HG02981 (cell line): Measurements from ENCODE around the gene PARD3B.

Source experiments
- ATAC-seq: cut with Tn5 transposase; IDR thresholded peaks from one replicate; pipeline ENCODE4 v1.9.1; 2021; ENCODE audit warnings: mild to moderate bottlenecking, moderate library complexity; ENCODE audit not compliant: unreplicated experiment

PARD3B gene

DNA sequence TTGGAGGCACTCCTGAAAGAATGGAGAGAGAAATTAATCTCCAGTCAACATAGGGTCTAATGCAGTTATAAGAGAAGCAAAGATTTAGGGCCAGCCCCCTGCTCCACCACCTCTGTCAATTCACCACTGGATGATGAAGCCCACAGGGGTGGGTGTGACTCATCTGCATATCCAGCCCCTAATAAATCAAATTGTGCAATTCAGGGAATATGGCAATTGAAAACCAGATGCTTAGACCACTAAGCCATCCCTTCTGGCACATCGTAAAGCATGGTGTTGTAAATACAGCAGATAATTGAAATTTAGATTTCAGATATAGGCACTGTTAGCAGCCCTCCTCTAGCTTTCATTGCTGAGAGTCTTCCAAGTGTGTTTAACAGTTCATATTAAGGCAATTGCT lies 541.4 kb downstream of the PARD3B start:
- ATAC-seq: no peak

GRCh38 chr2:205087862-205088261 lies 542.6 kb downstream of the PARD3B start:
- ATAC-seq: no peak

DNA sequence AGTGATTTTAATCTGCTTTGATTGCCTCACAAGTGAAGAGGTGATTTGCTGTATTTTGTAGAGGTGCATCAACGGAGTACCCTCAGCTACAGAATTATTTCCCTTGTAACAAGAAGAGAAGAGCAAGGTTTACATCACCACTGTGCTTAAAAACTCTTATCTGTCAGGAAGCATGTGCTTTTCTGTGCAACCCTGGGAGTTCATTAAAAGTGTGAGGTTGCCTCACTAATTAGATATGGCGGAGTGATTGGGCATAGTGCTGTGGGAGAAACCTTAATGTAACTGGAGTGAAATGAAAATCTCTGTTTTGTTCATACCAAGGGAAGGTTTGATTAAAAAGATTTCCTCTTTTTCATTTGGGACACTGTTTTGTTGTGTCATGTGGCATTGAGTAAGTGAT lies 544.7 kb downstream of the PARD3B start:
- no peak for ATAC-seq

DNA sequence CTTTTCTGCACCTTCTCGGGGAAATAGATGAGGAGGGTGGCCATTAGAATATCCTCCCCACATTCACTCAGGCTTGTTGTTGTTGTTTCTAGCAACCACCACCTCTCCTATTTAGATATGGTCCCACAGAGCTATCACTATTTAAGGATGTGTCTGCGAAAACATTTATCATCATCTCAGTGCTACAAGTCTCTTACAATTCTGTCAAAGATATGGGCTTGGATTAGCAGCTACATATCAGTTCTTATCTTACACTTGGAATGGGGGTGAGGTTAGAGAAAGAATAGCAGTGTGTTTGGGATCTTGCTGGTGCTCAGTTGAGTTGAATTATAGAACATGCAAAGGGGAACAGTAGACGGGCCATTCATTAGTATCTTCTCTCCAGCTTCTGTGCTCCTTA lies 546.1 kb downstream of the PARD3B start:
- ATAC-seq: no peak

- ATAC-seq: no peak
These were observed 548.8 kb downstream of the PARD3B start for GRCh38 chr2:205094031-205094430.

DNA sequence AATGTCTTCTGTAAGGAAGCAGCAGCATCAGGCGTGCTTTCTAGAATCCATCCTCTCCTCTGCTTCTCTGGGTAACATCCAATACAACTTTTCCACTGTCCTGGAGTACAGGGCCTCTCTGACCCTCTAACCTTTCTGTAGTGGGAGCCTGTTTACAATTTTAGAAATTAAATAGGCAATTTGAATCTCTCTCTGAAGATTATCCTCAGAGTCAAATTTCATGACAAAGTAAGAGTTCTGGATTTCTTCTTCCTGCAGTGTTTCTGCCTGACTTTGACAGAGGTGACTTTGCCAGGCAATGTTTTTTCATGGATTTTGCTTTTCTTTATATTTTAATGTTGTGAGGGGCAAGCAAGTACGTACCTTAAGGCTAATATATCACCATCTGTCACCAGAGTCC lies 558.4 kb downstream of the PARD3B start:
- no peak for ATAC-seq

GRCh38 chr2:205107810-205108209 lies 562.5 kb downstream of the PARD3B start:
- no peak for ATAC-seq

DNA sequence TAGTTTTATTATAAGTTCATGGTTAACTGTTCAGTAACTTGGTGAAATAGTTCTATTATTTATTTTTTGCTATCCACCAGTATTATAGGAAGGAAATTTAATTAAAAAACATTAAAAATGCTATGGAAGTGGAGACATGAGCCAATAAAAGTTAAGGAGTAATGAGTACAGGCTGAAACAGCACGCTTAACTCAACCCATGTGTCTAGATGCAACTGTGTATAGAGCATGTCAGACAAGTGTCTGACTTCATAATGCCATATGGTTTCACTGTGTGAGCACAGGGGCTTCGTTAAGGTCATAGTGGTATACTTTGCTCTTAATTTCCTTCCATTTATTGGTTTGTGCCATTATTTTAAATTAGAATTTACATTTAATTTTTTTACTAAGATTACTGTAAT lies 570.2 kb downstream of the PARD3B start:
- no peak for ATAC-seq

DNA sequence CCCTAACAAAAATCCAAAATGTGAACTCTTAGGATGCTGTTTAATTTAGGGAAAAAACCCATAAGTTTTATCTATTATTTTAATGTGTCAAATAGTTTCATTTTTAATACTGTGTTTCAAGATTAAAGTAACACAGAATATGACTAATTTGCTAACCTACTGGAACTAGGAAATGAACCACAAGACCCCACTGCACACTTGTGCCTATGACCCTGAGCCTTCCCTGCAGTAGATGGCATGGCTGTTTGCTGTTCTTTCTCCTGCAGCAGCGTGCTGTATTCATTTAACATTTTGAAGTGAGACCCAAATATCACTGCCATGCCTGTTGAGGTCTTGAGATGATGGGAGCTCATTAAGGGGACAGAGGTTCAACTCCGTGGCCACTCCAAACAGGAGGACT lies 571.9 kb downstream of the PARD3B start:
- no peak for ATAC-seq

- no peak for ATAC-seq
These were observed 573.9 kb downstream of the PARD3B start for GRCh38 chr2:205119136-205119535.

GRCh38 chr2:205128726-205129125 lies 583.5 kb downstream of the PARD3B start:
- no peak for ATAC-seq

- ATAC-seq: no peak
These were observed 584.3 kb downstream of the PARD3B start for GRCh38 chr2:205129531-205129930.

DNA sequence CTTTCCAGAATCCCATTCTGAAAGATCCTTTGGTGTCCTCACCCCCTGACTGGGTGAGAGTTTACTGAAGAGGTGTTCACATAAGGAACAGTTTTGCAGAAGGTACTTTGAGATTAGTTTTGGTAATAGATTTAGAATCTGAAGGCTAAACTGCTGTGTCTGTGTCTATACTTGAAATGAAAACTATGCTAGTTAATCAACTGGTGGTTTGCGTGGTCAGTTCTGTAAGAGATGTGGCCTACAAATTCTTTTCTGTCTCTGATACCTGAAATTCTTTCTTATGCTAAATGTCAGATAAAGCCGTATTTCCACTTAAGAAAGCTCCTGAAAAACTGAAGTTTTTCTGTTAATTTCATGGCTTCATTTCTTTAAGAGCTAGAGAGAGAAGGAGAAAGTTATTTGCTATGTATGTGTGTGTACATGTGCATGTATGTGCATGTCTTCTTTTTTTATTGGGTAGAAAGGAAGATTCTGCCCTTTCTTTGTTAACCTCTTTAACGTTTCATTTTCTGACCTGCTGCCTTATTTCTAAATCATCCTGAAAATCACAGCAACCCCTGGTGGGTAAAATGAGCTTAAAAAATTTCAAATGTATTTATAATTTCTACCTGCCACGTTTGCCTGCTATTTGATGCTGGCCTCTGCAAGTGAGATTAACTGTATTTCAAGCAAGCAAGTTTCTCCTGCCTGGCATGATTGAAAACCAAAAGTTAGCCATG lies 585.0 kb downstream of the PARD3B start:
- no peak for ATAC-seq

DNA sequence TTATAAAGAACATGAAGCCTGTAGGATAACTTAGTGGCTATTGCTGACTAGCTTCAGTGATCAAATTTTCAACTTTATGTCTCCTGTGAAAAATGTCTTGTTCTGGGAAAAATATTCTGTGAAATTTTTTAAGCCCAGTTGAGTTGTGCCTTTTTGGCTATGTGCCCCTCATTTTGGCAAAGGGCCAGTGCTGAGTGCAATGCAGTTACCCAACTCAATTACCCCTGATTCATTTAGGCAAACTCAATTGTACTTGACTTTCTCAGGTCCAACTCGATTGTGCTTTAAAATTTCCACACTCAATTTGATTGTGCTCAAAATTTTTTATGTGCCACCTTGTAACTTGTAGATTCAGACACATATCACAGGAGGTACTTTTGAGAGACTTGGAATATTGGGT lies 588.3 kb downstream of the PARD3B start:
- no peak for ATAC-seq

DNA sequence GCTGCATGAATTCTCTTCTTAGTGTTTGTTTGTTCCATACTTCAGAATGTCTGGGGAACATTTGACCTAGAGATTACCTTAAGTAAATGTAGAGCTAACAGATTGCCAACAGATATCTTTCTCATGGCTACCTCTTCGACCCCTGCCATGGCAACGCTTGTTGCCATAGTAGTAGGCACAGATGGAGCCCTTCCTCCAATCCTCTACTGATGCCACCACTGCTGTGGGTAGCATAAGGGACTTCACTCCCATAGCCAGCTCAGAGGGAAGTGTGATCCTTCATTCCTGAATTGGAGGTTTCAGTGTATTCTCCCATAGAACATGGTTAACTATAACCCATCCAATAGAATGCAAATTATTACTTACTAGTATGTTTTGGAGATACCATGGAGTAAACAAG lies 593.5 kb downstream of the PARD3B start:
- ATAC-seq: no peak

GRCh38 chr2:205139822-205140463 lies 594.7 kb downstream of the PARD3B start:
- ATAC-seq: peak; percentile 88

GRCh38 chr2:205141381-205141780 lies 596.1 kb downstream of the PARD3B start:
- no peak for ATAC-seq

DNA sequence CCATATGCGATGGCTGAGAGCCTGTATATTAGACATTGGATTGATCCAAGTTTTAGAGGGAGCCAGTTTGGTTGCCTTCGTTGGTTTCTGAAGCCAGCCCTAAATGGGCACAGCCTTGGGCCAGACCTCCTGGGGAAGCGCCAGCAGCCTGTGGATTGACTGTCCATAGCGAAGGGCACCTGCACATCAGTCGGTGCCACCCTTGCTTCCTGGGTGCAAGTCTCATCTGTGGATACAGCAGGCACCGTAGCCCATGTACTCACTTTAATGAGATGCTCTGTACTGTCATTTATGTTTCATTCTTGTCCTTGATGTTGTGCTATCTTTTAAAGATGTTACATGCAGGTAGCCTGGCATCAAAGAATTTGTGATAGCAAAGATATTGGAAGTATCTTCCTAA lies 600.6 kb downstream of the PARD3B start:
- ATAC-seq: no peak

DNA sequence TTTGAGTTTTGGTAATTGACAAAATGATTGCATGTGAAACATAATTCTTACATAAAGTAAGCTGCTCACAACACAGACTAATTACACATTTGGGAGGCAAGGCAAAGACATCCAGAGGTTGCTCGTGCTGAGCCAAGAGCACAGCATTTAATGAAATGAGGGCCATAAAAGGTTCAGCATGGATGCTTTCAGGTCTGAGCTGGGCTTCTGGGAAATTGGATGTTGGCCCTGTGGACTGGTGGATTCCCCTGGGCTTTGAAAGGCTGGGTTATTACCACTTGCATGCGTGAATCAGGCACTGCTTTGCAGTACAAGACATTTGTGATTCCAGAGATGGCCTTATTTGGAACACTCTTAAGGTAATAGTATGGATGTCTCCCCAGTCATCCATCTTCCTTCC lies 603.5 kb downstream of the PARD3B start:
- no peak for ATAC-seq

GRCh38 chr2:205156457-205156856 lies 611.2 kb downstream of the PARD3B start:
- ATAC-seq: no peak

- ATAC-seq: no peak
These were observed 613.1 kb downstream of the PARD3B start for GRCh38 chr2:205158404-205158803.

DNA sequence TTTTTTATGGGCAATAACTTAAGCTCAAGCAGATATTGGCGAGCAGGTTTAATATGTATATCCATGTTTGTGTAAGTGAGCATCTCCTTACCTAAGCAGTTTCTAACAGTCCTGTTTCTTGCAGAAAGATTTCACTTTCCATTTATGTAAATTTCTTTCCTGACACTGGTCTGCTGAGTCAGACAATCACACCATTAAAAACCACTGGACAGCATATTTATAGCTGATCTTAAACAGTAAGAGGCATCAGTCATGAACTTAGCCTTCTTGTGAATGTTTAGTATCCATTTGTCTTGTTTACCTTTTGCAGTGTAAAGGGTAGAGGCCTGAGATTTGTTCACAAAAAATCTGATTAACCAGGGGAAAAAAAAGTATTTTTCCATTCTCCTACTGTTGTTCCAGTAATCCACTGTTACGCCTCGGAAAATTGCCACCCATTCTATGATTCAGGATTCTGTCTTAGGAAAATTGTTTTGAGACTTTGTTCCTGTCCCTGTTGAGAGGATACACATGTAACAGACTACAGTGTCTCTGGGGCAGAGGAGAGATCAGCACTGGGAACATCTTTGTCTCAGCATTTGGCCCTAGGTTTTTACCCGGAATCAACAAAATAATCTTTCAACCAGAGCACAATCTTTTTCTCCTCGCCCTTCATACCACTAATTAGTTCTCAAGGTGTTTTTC lies 616.0 kb downstream of the PARD3B start:
- ATAC-seq: no peak
